Dedifferentiated amniotic fluid mesenchymal stem cell (primary cell): ENCODE measurements around the gene BIN1.

Experiments
- DNase-seq: peaks from one replicate; pipeline ENCODE4 v3.0.0-alpha.2; 2016; ENCODE audit errors: extremely low spot score

Gene BIN1

DNA sequence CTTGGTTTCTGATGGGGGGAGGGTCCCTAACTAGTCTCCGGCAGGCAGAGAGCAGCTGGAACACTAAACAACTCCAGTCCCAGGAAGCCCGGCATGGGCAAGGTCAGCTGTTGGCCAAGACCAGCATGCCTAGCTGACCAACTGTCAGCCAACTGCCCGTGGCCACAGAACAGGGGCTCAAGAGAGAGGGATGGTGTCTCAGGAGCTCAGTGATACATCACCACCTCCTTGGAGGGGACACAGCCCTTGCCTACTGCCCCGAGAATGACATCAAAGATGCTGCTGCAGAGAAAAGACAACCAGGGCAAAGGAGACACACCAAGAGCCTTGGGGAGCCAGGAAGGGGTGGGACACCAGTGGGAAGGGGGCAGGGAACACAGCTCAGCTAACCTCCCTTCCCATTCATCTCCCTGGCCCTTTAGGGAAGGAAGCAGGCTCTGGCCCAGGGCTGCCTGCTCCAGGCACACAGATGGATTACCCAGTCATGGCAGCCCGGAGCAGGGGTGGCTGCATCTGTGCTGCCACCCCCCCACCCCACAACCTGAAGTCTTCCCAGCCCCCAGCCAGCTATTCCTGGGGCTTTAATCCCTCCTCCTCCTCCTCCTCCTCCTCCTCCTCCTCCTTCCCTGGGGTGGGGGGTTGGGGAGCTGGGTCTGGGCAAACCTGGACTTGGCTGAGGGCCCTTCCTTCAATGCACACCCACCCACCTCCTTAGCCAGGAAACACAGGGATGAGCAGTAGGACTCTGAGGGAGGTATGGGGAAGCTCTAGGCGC, 1.9 kb downstream of the BIN1 start:
- DNase-seq: no peak

DNA sequence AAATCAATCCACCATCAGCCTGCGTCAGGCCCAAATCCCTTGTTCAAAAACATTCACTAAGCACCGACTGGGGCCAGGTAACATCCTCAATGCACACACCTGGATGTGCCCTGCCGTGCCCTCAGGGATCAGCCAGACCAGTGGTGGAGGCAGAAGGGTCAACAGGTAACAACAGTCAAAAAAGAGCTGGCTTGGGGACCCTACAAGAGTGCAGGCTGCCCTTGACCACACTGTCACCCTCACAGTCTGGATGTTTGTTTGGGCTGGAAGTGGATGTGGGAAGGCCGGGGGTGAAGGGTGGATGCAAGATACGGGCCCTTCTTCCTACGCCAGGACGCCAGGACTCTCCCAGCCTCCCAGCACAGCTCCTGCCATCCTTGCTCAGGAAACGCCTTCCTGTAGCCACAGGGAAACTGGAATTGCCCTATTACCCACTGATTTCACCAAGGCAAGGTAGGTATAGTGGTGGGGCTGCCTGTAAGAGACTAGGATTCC, 2.7 kb downstream of the BIN1 start:
- no peak for DNase-seq

- DNase-seq: no peak
Measured at GRCh38 chr2:127103243-127104165, 3.5 kb downstream of the BIN1 start.

DNA sequence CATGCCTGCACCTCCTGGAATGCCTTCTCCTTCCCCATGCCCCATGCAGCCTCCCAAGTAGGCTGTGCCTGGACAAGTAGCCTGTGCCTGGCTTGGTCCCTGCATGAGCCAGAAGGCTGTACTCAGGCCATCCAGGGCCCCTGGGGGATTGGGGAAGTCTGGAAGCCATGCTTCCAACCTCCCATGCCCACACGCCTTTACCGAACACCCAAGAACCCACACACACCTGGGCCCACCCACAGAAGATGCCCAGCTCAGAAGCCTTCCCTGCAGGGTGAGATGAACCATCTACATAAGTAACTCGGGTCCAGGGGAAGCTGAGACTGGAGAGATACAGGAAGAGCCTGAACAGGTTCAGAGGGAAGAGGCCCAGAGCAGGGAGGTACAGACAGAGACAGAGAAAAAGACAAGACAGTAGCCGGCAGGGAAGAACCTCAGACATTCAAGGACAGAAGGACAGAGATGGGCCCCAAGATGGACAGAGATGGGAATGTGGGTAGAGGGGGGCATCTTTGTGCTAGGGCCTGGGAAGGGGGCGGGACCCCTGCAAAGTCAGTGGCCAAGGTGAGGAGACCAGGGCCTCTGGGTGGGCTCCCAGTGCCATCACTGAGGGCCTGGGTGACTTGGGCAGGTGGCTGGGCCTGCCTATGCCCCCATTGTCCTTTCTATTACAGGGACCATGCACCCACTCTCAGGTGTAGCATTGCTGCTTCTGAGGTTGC, 4.3 kb downstream of the BIN1 start:
- DNase-seq: no peak

DNA sequence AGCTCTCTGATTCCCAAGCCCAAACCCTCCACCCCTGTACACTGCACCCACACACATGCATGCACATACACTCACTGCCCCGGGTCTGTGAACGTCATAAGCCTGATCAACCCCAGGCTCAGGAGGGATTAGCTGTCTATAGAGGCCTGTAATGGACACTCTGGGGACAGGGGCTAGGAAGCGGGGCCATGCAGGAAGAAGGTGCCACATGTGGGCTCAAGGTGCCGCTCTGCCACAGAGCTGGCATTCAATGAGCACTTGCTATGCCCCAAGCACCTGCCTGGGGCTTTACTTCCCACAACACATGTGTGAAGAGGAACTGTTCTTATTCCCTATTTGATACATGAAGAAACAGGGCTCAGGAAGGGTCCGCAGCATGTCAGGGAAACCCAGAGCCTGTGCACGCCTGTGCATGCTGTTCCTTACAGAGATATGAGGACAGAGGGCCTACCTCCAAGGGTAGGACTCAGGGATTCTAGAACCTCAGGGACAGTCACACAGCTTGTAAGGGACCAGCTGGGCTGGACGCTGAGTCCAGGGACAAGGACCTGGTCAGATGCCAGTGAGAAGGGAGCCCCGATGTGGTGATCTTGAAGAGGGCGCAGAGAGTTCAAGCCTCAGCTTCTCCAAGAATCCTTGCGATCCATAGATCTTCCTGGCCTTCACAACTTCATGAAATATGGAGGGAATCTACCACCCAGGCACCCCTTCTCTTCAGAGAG, 5.0 kb downstream of the BIN1 start:
- DNase-seq: no peak

DNA sequence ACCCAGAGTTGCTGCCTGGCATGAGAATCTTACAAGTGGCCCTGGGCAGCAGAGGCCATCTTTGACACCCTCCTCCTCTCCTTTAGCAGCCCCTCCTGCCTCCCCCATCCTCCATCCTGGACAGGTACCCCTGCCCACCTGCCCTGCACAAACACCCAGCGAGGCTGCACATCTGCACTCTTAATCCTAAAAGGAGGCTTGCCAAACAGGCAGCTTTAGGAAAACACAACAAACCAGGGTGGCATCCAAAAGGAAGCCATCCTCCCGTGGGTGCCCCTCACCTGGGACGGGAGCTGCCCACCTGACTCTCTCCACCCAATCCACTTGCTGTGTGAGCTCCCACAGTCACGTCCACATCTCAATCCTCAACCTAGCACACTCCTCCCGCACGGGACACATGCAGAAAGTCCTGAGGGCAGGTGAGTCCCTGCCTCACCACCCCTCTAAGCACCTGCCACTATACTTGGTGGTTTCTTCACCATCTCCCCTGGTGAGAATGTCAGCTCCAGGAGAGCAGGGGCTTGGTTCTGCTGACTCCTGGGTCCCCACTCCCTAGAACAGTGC, 5.8 kb downstream of the BIN1 start:
- DNase-seq: no peak

GRCh38 chr2:127100251-127101047, 6.5 kb downstream of the BIN1 start:
- DNase-seq: no peak

- no peak for DNase-seq
Measured at GRCh38 chr2:127098711-127099110, 8.2 kb downstream of the BIN1 start.

- no peak for DNase-seq
Measured at GRCh38 chr2:127097841-127098651, 8.9 kb downstream of the BIN1 start.

GRCh38 chr2:127097471-127097765, 9.5 kb downstream of the BIN1 start:
- DNase-seq: no peak

DNA sequence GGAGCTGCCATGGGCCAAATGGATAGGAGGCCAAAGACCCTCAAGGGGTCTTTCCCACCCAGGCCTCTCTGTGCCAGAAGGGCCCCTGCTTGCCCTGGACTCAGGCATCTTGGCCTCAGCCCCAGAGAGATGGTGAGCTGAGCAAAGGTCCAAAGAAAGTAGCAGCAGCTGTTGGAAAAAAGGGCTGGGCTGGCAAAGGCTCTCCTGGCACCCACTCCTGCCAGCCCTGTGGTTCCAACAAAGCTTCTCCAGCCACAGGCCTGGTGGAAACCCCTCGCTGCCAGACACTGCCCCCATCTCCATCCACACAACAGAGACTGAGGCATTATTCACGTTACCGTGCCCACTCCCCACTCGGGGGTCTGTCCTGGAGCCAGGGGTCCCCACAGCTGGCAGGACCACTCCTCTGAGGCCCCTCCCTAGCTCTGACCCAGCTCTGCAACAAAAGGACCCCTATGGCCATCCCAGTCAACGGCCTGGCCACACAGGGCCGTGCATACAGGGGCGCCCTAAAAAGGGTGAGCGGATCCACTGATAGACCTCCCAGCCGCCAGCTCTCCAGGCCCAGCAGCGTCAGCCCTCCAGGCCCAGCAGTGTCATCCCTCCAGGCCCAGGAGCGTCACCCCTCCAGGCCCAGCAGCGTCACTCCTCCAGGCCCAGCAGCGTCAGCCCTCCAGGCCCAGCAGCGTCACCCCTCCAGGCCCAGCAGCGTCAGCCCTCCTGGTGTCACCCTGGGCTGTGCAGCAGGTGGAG, 10.1 kb downstream of the BIN1 start:
- DNase-seq: no peak

DNA sequence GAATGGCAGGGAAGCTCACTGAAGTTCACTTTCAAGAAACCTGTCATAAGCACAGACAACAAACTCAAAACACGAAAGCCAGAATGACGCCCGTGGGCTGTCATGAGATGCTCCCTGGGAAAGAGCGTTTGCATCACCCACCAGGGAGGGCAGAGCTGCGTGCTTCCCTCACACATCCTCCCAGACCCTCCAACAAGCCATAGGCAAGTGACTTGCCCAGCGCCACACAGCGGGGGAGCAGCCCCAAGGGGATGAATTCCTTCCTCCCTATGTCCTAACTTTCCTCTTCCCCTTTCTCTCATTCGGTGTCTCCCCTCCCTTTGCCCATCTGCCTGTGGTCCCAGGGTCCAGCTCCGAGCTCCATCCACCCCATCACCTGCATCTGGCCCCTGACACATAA, 10.7 kb downstream of the BIN1 start:
- DNase-seq: no peak

GRCh38 chr2:127095784-127096183, 11.2 kb downstream of the BIN1 start:
- no peak for DNase-seq

DNA sequence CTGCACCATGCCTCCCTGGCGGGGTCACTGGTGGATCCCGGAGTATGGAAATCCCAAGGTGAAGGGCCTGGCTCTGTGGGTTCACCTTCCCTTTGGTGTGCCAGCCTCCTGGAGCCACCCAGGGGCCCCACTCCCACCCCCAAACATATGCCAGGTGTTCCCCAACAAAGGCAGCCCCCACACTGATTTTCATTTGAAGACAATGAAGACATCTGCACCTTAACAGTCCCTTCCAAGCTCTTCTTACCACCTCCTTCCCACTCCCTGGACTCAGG, 11.7 kb downstream of the BIN1 start:
- no peak for DNase-seq

DNA sequence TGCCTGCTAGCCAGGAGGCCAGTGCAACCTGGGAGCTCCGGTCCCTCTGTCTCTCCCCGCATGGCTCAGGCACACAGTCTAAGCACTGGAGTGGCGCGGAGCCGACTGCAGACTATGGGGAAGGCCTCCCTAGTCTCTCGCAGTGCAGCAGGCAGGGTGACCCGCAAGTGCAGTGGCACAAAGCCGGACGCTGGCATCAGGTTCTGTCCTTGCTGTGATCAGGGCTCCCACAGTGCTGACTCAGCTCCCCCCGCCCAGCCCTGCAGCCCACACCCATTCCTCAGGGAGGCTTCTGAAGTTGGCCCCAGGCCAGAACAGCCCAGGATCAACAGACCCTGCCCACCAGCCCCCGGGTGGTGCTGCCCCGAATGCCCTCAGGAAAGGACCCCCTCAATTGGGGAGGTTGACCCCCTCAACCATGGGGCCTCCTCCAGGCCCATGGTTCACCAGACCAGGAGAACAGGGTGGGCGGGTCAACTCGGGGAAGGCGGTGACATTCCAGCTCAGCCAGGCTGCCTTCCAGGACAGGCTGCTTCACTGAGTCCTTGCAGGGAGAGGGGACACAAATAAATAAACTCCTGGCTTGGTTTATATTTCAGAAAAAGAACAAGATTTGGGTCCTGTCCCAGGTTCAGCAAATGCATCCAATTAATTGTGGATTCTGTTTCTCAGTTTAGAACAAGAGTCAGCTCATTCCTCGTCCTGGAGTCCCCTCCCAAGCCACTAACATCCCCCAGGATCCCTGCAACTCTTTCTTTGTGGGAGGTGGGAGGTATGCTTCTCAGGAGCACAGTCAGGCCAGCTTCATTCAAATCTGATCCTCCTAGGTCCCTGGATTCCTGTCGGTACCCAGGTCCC, 12.2 kb downstream of the BIN1 start:
- DNase-seq: peak; percentile 41

GRCh38 chr2:127093648-127094210, 13.2 kb downstream of the BIN1 start:
- no peak for DNase-seq

DNA sequence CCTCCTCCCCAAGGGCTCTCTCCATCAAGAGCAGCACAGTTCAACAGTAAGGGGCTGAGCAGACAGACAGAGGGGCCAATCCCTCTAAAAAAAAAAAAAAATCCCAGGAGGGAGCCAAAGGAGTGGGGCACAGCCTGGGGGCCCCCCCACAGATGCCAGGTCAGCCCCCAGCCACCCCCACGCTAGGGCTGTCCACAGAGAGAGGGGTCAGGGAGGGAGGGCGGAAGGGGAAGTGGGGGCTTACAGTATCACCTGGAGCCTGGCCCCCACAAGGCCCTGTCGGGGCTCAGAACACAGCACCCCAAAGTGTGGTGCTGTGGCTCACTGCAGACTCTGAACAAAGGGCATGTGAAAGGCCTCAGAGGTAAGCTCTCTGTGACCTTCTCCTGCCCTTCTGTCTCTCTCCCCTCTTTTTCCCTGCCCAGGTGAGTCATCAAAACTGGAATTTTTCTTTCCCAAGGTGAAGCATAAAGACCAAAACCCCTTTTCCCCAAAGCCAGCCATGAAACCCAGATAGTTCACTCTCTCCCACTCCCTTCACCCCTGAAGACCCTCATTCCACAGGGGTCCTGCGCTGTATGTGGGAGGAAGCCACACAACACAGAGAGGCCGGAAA, 13.9 kb downstream of the BIN1 start:
- no peak for DNase-seq
